ENCODE measurements around the gene PPP1R36. TPM values are rescaled to one million over a fixed set of nuclear protein-coding genes. Genes with fewer than 3 reads are reported as not detected.

The PPP1R36 gene
- total and polyA plus RNA-seq, 2 of the 8 experiments (the other 6 are each of a cell fraction or from before 2014, with no cell fraction given): 0.39 to 0.93 TPM

DNA sequence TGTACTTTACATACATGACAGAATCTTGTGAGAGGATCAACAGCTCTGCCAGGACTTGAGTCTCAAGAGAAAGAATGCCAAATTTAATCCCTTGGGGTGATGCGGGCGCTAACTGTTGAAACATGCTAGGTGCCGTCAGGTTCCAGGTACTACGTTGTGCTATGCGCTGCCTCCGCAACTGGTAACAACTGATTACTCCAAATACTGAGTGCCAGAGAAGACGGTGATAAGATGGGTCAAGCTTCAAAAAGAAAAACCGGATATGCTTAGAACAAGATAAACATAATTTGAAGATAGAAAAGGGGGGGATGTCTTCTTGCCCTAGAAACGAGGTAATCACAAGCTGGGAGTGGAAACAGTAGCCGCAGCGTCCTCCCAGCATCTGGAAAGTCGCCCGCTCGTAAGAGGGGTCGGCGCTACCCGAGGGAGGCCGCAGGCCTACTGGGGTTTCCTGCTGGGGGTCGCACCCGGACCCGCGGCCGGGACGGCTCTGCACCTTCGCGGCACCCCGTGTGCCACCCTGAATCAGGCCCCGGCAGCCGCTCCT, 46.8 kb upstream of the PPP1R36 start:
- Histone ChIP-seq H3K9ac (replicated peaks in 1 of 4; ENCODE audit: extremely low read depth in 1 of 4, low read depth in 3 of 4, low read length in 3 of 4) (peak overlapping the region; percentile 75 to 96 (median 96)), H3K23ac (ENCODE audit: insufficient read length) (no peak overlapping the region), H3K9me3 (ENCODE audit: insufficient read depth in 2 of 2, low read depth in 1 of 2, low read length in 1 of 2) (no peaks in the 10 kb centered on the region), H4K5ac (ENCODE audit: insufficient read length, low read depth, low read length) (peak overlapping the region; percentile 91), H3K18ac (ENCODE audit: extremely low read depth, low read length) (no peak overlapping the region; the same call in 1 of the 2 replicates), H2BK120ac (replicated peaks; ENCODE audit: low read depth, low read length) (peak overlapping the region; percentile 73), H3K79me2 (ENCODE audit: control insufficient read depth in 1 of 2, insufficient read depth in 2 of 2, low read length in 2 of 2) (peaks cover 11 to 63% of the 10 kb centered on the region in 2 experiments; a peak in 3 of 4 replicates), H3K4me3 (ENCODE audit: extremely low read depth in 1 of 4, insufficient read depth in 2 of 4, low read depth in 3 of 4, low read length in 4 of 4) (peak overlapping the region; percentile 68 to 93 (median 78)), H4K20me1 (replicated peaks in 1 of 2; ENCODE audit: control insufficient read depth in 1 of 2, insufficient read depth in 2 of 2, low read length in 2 of 2) (peaks cover 3 to 6% of the 10 kb centered on the region in 2 experiments), H2BK12ac (ENCODE audit: low read depth, low read length) (peak overlapping the region; percentile 3), H3K23me2 (ENCODE audit: low read depth, low read length) (peaks cover 19% of the 10 kb centered on the region), H3K4me1 (replicated peaks in 1 of 4; ENCODE audit: control insufficient read depth in 3 of 4, insufficient read depth in 4 of 4, low read length in 3 of 4) (peaks cover 2 to 10% (median 8%) of the 10 kb centered on the region in 4 experiments; a peak in 4 of 7 replicates), H3K36me3 (ENCODE audit: control insufficient read depth in 2 of 4, insufficient read depth in 4 of 4, low read length in 3 of 4) (no peaks in the 10 kb centered on the region; a peak in 1 of 8 replicates), H2BK20ac (ENCODE audit: low read length) (no peak overlapping the region), H3K4ac (replicated peaks; ENCODE audit: insufficient read length, low read depth, low read length) (peak overlapping the region; percentile 80), H2BK5ac (ENCODE audit: low read depth, low read length) (peak overlapping the region; percentile 96), H3K79me1 (ENCODE audit: low read depth, low read length) (peaks cover 6% of the 10 kb centered on the region), H2AK5ac (ENCODE audit: low read depth, low read length) (no peak overlapping the region), H4K8ac (ENCODE audit: extremely low read depth, insufficient read depth, low read length) (peak overlapping the region; percentile 99; the same call in 1 of the 2 replicates), H3K27me3 (replicated peaks in 1 of 4; ENCODE audit: control insufficient read depth in 3 of 4, extremely low read depth in 1 of 4, insufficient read depth in 3 of 4, low read length in 3 of 4) (no peaks in the 10 kb centered on the region), H3K14ac (ENCODE audit: insufficient read length) (peak overlapping the region; percentile 70), H4K91ac (replicated peaks; ENCODE audit: insufficient read length, low read length) (peak overlapping the region; percentile 34), H3K4me2 (ENCODE audit: insufficient read depth in 1 of 2, low read depth in 2 of 2, low read length in 2 of 2) (peak overlapping the region; percentile 97), H3K27ac (ENCODE audit: low read depth, low read length) (peak overlapping the region; percentile 96), H3K56ac (replicated peaks; ENCODE audit: insufficient read length, low read depth, low read length) (peak overlapping the region; percentile 81), H2AFZ (ENCODE audit: low read length) (peak overlapping the region; percentile 21; the same call in 1 of the 2 replicates), H2BK15ac (ENCODE audit: low read length) (no peak overlapping the region)
- WGBS, 2 experiments (ENCODE audit: extremely low coverage in 1 of 2, insufficient coverage in 1 of 2, insufficient read length in 1 of 2, insufficient replicate concordance in 2 of 2, low coverage in 1 of 2, low lambda C conversion rate in 2 of 2, missing lambda C conversion rate in 1 of 2): 10% methylated on average over 29 of the region's 29 CpGs; no CpG with 5 or more reads in 1 of the 2 experiments
- no peak for TF ChIP-seq ZNF274 (IDR thresholded peaks at IDR 0.05; ENCODE audit: borderline replicate concordance, extremely low read depth, low read length)
- 0 out of 2 replicates have a peak, but pooled peaks have one; percentile 8 for TF ChIP-seq GABPA (IDR thresholded peaks at IDR 0.05; ENCODE audit: borderline replicate concordance, insufficient read depth, low read length)
- TF ChIP-seq SAP30 (IDR thresholded peaks at IDR 0.05; ENCODE audit: insufficient read depth, insufficient replicate concordance, low read length): no peak
- no peak for TF ChIP-seq PHF8 (conservative IDR thresholded peaks at IDR 0.05; ENCODE audit: low read depth, low read length)
- peak in 1 of 2 experiments; percentile 44; a peak in 1 of 4 replicates for TF ChIP-seq SIN3A (conservative IDR thresholded peaks at IDR 0.05 in 1 of 2, IDR thresholded peaks at IDR 0.05 in 1 of 2; ENCODE audit: low read depth in 1 of 2, low read length in 2 of 2)
- ChIA-PET POLR2A (ENCODE audit: partially characterized antibody) (interaction anchor here (0.7 to 4.4 kb wide), 11 partner anchors 8 to 206 kb away, joined by 3 to 52 read pairs (median 3); partner anchors contain the start of genes AKAP5 and HSPA2), CTCF (ENCODE audit: partially characterized antibody) (interaction anchor here (0.6 to 1.7 kb wide), 8 partner anchors 9 to 268 kb away, joined by 3 to 4 read pairs (median 3); no protein-coding TSS in a partner anchor)
- FAIRE-seq (no peak), DNase-seq (ENCODE audit: low read depth in 1 of 2, low spot score in 2 of 2) (no peak)
